ENCODE results near the gene PIGZ.

The PIGZ gene

GRCh38 chr3:196983186-196983585, 14.6 kb upstream of the PIGZ start:
- no peak for DNase-seq (ENCODE audit: low spot score)

DNA sequence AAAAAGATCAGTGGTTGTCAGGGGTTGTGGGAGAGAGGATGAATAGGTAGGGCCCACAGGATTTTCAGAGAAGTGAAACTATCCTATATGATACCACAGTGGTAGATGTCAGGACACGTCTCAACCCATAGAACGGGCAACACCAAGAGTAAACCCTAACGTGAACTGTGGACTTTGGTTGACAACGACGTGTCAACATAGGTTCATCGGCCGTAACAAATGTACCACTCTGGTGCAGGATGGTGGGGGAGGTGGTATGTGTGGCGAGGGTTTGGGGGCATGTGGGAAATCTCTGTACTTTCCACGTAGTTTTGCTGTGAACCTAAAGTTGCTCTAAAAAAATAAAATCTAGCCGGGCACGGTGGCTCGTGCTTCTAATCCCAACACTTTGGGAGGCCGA, 13.0 kb upstream of the PIGZ start:
- DNase-seq (ENCODE audit: low spot score), result no peak

DNA sequence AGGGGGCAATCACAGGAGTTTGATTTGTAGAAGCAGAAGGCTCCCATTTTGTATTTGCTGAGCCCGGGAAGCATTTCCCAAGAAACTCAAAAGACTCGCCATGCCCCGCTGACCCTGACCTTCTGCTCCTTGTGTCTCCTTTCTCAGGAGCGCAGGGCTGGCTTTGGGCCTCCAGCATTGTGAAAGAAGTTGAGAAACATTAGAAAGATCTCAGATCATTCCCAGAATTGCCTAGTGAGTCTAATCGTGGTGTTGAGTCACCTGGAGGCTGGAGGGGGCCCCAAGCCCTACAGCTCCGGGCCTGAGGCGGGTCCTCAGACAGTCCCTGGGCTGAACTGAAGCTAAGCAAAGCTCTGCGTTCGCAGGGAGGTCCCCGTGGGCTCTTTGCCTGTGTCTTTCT, 10.9 kb upstream of the PIGZ start:
- DNase-seq (ENCODE audit: low spot score), result no peak

- DNase-seq (ENCODE audit: low spot score), result no peak
Observed at GRCh38 chr3:196976941-196977340, 8.3 kb upstream of the PIGZ start.

- no peak for DNase-seq (ENCODE audit: low spot score)
Observed at GRCh38 chr3:196975349-196975748, 6.7 kb upstream of the PIGZ start.

DNA sequence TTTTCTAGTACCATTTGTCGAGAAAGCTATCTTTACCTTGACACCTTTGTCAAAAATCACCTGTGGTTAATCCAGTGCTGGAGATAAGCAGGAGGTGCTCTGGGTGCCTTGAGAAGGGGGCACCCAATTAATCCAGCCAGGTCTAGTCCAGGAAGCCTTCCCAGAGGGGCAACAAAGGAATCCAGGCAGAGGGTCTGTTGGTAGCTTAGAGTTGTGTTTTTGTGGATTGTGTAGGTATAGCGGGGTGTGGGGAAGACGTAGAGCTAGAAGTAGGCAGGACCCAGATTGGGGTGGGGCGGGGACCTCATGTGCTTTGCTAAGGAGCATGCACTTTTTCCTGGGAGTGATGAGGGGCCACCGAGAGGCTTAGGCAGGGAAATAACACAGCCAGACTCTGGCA, 6.0 kb upstream of the PIGZ start:
- DNase-seq (ENCODE audit: low spot score), result no peak

- DNase-seq (ENCODE audit: low spot score), result no peak
Observed at GRCh38 chr3:196971094-196971698, 2.6 kb upstream of the PIGZ start.

GRCh38 chr3:196970547-196971093, 2.0 kb upstream of the PIGZ start:
- DNase-seq (ENCODE audit: low spot score), result no peak

GRCh38 chr3:196969660-196970546, 1.3 kb upstream of the PIGZ start:
- no peak for DNase-seq (ENCODE audit: low spot score)

- no peak for DNase-seq (ENCODE audit: low spot score)
Observed at GRCh38 chr3:196969134-196969659, 564 bp upstream of the PIGZ start.

DNA sequence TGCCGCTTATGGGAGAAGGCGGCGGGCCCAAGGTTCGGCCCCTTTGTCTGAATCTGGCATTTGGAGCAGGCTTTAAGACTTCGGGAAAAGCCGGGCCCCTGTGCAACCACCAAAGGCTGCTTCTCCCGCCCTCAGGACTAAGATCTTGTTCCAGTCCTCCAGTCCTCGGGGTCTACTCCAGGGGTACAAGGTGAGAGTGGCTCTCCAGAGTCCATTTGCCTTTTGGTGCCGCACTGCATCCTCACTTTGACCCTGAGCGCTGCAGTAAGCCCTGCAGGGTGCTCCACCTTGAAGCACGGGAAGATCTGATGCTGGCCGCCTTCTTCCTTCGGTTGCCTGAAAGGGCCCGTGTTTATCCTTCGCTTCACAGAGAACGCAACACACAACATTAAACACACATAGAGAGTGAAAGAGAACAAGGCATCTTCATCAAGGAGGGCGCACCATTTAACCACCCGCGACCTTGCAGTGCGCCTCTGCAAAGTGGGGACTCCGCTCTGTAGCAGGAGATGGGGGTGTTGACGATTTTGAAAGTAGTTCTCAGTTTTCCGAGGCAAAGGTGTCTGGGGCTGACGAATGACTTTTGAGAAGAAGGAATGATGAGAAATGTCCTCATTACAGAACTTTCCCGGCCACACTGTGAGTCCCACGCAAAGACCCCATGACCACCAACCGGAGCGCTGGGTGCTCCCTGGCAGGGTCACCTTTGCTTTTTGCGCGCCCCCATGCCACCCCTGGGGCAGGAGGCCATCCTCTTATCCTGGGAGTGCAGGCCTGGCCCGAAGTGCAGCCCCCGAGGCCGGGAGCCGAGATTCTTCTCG, 1.0 kb downstream of the PIGZ start:
- DNase-seq (ENCODE audit: low spot score), result no peak

DNA sequence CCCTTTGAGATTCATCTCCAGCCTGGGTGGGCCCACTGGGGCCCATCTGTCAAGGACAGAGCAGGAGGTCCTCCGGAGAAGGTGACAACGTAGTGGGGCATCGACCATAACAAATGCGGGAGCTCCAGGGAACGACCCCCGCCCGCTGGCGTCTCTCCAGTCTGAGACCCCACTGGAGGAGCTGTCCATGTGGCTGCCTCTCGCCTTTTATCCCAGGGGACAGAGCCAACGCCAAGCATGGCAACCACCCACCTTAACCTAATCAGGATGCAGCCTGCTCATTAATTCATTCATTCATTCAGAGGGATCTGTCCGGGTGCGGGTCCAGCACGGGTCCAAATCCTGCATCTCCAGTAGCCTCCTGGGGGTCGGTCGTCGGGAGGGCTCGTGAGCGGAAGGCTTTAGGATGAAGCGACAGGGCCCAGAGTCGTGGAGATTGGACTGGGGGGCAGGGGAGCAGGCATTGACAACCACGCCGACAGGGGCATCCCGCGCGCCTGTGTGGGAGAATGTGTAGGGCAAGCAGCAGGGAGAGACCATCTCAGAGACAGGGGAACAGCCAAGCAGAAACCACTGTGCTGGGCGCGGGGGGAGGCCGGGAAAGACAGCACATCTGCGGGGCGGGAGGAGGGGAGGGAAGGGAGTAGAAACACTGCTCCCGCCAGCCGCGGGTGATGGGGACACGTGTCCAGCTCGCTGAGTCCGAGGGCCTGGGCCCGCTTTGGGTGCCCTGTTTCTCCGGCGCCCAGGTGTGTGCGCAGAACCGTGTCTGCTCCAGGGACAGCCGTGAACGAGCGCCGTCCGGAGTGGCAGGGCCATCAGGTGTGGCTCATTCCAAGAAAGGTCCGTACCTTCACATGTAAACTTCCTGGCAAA, 1.9 kb downstream of the PIGZ start:
- DNase-seq (ENCODE audit: low spot score), result no peak

DNA sequence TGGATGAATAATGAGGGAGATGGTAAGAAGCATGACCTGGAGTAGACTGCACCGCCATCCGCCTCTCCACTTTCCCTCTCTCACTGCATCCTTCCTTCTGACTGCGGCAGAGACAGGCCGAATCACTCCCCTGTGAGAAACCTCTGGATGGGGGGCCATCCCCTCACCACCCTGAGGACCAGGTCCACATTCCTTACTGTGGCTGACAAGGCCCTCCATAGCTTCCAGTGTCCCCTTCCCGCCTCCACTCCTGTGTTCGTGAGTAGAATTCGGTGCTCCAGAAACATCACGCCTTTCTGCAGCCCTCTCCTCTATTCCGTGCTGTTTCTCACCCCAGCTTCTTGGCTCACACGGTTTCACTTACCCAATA, 2.8 kb downstream of the PIGZ start:
- DNase-seq (ENCODE audit: low spot score), result no peak

GRCh38 chr3:196965112-196965803, 3.4 kb downstream of the PIGZ start:
- no peak for DNase-seq (ENCODE audit: low spot score)

DNA sequence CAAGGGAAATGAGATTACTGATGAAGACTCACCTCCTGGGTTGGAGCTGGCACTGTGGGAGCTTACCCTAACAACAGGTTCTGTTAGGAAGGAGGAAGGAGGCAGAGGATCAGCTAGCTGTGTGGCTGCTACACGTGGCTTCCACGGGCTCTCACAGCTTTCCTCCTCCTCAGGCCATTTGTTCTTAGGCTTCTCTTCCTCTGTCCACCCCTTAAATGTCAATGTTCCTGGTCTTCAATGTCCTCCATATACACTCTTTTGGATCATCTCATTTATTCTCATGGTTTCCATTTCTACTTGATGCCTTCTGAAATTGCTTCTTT, 5.0 kb downstream of the PIGZ start:
- no peak for DNase-seq (ENCODE audit: low spot score)

- no peak for DNase-seq (ENCODE audit: low spot score)
Observed at GRCh38 chr3:196962930-196963630, 5.6 kb downstream of the PIGZ start.

DNA sequence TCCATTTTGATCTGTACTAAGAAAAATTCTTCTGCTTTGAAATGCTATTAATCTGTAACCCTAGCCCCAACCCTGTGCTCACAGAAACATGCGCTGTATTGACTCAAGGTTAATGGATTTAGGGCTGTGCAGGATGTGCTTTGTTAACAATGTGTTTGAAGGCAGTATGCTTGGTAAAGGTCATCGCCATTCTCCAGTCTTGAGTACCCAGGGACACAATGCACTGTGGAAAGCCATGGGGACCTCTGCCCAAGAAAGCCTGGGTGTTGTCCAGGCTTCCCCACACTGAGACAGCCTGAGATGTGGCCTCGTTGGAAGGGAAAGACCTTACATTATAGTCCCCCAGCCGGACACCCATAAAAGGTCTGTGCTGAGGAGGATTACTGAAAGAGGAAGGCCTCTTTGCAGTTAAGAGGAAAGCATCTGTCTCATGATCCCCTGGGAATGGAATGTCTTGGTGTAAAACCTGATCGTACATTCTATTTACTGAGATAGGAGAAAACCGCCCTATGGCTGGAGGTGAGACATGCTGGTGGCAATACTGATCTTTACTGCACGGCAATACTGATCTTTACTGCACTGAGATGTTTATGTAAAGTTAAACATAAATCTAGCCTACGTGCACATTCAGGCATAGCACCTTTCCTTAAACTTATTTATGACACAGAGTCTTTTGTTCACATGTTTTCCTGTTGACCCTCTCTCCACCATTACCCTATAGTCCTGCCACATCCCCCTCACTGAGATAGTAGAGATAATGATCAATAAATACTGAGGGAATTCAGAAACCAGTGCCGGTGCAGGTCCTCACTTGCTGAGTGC, 6.3 kb downstream of the PIGZ start:
- no peak for DNase-seq (ENCODE audit: low spot score)

- DNase-seq (ENCODE audit: low spot score), result no peak
Observed at GRCh38 chr3:196954832-196955231, 13.8 kb downstream of the PIGZ start.

- DNase-seq (ENCODE audit: low spot score), result no peak
Observed at GRCh38 chr3:196951371-196951770, 17.3 kb downstream of the PIGZ start.

All from pons (tissue), 1 donor.